SU-DHL-6 (cell line): ENCODE measurements around the gene SKOR1.

Experiments used
- H2AFZ ChIP-seq: fragments of 200-600 bp; sonication (generic); 2 replicates; pipeline ENCODE4 v1.6.1; 2014; ENCODE audit warnings: low read depth, mild to moderate bottlenecking, moderate library complexity, mixed read lengths, antibody characterized with exemption, low read length; ENCODE audit not compliant: severe bottlenecking
- H3F3A ChIP-seq: fragments of 200-600 bp; shearing (Covaris generic); 2 replicates; pipeline ENCODE4 v1.6.0; 2016; ENCODE audit warnings: antibody characterized with exemption, mild to moderate bottlenecking; ENCODE audit not compliant: insufficient read depth
- H3K27ac ChIP-seq: fragments of 200-600 bp; sonication (generic); 2 replicates; pipeline ENCODE4 v1.5.1; 2016; ENCODE audit warnings: low read depth, mild to moderate bottlenecking, low read length, moderate library complexity, mixed read lengths
- H3K27me3 ChIP-seq: fragments of 200-600 bp; sonication (generic), shearing (Covaris generic); 2 replicates; pipeline ENCODE4 v1.6.0; 2014; ENCODE audit warnings: mild to moderate bottlenecking, low read length
- H3K36me3 ChIP-seq: fragments of 200-600 bp; sonication (generic); 2 replicates; pipeline ENCODE4 v1.6.1; 2014; ENCODE audit warnings: mild to moderate bottlenecking, low read length, mixed read lengths
- H3K4me2 ChIP-seq: fragments of 300-600, 200-600 bp; shearing (Covaris generic), sonication (generic); 2 replicates; pipeline ENCODE4 v1.6.0; 2014; ENCODE audit warnings: low read length, low read depth, mild to moderate bottlenecking; ENCODE audit not compliant: poor library complexity, severe bottlenecking
- H3K4me3 ChIP-seq: fragments of 200-600 bp; sonication (generic); 2 replicates; pipeline ENCODE4 v1.5.1; 2014; ENCODE audit warnings: antibody characterized with exemption, low read length, mild to moderate bottlenecking, mixed read lengths; ENCODE audit not compliant: insufficient read depth, poor library complexity, severe bottlenecking
- H3K79me2 ChIP-seq: fragments of 200-600 bp; sonication (generic); 2 replicates; pipeline ENCODE4 v1.6.1; 2014; ENCODE audit warnings: mild to moderate bottlenecking, low read length, moderate library complexity; ENCODE audit not compliant: insufficient read depth
- H3K9ac ChIP-seq: fragments of 200-600 bp; sonication (generic); 2 replicates; pipeline ENCODE4 v1.7.0; 2014; ENCODE audit warnings: mild to moderate bottlenecking, low read length
- H3K9me2 ChIP-seq: fragments of 200-600 bp; sonication (generic); replicated peaks from 2 replicates; pipeline ENCODE4 v1.6.1; 2014; ENCODE audit warnings: low read length; ENCODE audit not compliant: insufficient read depth
- H3K9me3 ChIP-seq: fragments of 200-600 bp; sonication (generic); 2 replicates; pipeline ENCODE4 v1.6.1; 2014; ENCODE audit warnings: low read length, mixed read lengths; ENCODE audit not compliant: insufficient read depth
- H4K20me1 ChIP-seq: fragments of 200-600 bp; sonication (generic); 2 replicates; pipeline ENCODE4 v1.6.1; 2014; ENCODE audit warnings: low read depth, mild to moderate bottlenecking, antibody characterized with exemption, low read length, moderate library complexity, mixed read lengths
- CTCF ChIP-seq: fragments of 200-600 bp; sonication (generic); IDR thresholded peaks from one replicate; pipeline ENCODE4 v1.5.1; 2017; ENCODE audit warnings: antibody characterized with exemption, mild to moderate bottlenecking, low read length, moderate library complexity; ENCODE audit not compliant: insufficient read depth, poor library complexity, severe bottlenecking
- EZH2phosphoT487 ChIP-seq: fragments of 200-600 bp; sonication (generic), shearing (Covaris generic); conservative IDR thresholded peaks from 2 replicates; pipeline ENCODE4 v1.6.1; 2018; ENCODE audit warnings: mild to moderate bottlenecking, antibody characterized with exemption, low read length, moderate library complexity, mixed read lengths

Gene SKOR1

DNA sequence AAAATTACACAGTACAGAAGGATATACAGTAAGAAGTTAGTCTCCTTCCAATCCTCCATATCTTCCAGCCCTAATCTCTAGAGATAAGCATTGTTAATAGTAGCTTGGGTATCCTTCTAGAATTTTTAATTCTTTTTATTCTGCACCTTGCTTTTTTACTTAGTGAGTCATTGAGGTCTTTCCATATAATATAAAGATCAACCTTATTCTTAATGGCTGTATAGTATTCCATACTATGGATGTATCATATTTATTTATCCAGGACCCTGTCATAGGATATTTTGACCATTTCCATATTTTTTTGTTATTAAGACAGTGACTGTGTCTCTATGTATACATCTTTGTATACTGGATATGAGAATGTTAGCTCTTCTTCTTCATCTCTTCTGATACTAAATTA, 36.3 kb upstream of the SKOR1 start:
- no peak overlapping the region for H3K4me2 ChIP-seq
- no peak overlapping the region for H3K4me3 ChIP-seq
- H3K79me2 ChIP-seq: no peaks in the 10 kb centered on the region
- no peaks in the 10 kb centered on the region for H3K9me3 ChIP-seq
- no peaks in the 10 kb centered on the region for H3K27me3 ChIP-seq
- H3K36me3 ChIP-seq: no peaks in the 10 kb centered on the region
- TF ChIP-seq EZH2phosphoT487 (no peak), CTCF (no peak)
- no peaks in the 10 kb centered on the region for H3K9me2 ChIP-seq
- H3K27ac ChIP-seq: no peak overlapping the region
- H3K9ac ChIP-seq: no peak overlapping the region
- no peaks in the 10 kb centered on the region for H4K20me1 ChIP-seq
- no peak overlapping the region for H2AFZ ChIP-seq
- H3F3A ChIP-seq: peaks cover 10% of the 10 kb centered on the region

DNA sequence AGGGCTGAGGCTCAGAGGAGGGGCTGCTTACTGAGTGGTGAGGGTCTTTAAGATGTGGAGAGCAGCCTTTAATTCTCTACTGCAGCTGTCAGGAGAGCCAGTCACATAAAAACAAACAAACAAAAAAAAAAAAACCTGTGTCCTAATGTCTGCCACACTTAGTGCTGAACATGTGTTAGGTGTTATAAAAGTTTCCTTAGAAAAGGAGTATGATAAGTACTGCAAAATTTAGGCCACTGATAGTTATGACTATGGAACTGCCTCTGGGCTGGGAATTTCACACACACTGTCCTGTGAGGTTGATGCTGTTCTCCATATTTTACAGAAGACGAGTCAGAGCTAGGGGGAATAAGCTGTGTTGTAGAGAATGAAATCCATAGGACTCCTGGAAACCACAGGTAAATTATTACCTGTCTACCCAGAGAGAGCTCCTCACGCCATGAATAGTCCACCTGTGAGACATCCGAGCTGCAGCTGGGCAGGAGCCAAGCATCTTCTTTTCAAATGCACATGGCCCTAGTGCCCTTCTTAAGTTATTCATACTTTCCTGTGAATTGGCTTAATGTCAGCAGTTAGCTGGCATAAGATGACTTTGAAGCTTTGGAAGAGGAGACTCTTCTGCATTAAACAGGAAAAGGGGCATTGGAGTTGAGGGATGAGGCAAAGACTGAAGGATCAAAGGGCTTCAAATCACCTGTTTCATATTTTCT, 34.5 kb upstream of the SKOR1 start:
- H3K9me2 ChIP-seq: no peaks in the 10 kb centered on the region
- TF ChIP-seq CTCF (no peak), EZH2phosphoT487 (no peak)
- peaks cover 7% of the 10 kb centered on the region; the same call in 1 of the 2 replicates for H3K36me3 ChIP-seq
- no peak overlapping the region for H3K9ac ChIP-seq
- no peak overlapping the region for H2AFZ ChIP-seq
- H3K27me3 ChIP-seq: no peaks in the 10 kb centered on the region
- H3K9me3 ChIP-seq: 0 out of 2 replicates have a peak, but pooled peaks cover 7% of the 10 kb centered on the region
- H3F3A ChIP-seq: no peaks in the 10 kb centered on the region
- H3K27ac ChIP-seq: no peak overlapping the region
- no peak overlapping the region for H3K4me2 ChIP-seq
- H3K4me3 ChIP-seq: no peak overlapping the region
- H4K20me1 ChIP-seq: no peaks in the 10 kb centered on the region
- no peaks in the 10 kb centered on the region for H3K79me2 ChIP-seq

- no peak overlapping the region for H3K9ac ChIP-seq
- H2AFZ ChIP-seq: no peak overlapping the region
- 0 out of 2 replicates have a peak, but pooled peaks cover 7% of the 10 kb centered on the region for H3K9me3 ChIP-seq
- H4K20me1 ChIP-seq: no peaks in the 10 kb centered on the region
- H3K9me2 ChIP-seq: no peaks in the 10 kb centered on the region
- TF ChIP-seq CTCF (no peak), EZH2phosphoT487 (no peak)
- H3K36me3 ChIP-seq: peaks cover 7% of the 10 kb centered on the region; the same call in 1 of the 2 replicates
- no peaks in the 10 kb centered on the region for H3F3A ChIP-seq
- H3K27me3 ChIP-seq: no peaks in the 10 kb centered on the region
- no peaks in the 10 kb centered on the region for H3K79me2 ChIP-seq
- no peak overlapping the region for H3K4me3 ChIP-seq
- no peak overlapping the region for H3K27ac ChIP-seq
- no peak overlapping the region for H3K4me2 ChIP-seq
Measured at GRCh38 chr15:67792250-67792942, 32.9 kb upstream of the SKOR1 start.
